Loucy (cell line): ENCODE results near the gene NUDT2.
"Not testable (repeated sequence)": the region's sequence is repeated elsewhere in the genome, so short reads cannot be mapped to it uniquely, and the experiment has no call there.

Source experiments
- H2AFZ ChIP-seq: fragments of 200-600 bp; sonication (generic); 2 replicates; pipeline ENCODE4 v1.6.0; 2016; ENCODE audit warnings: antibody characterized with exemption, mild to moderate bottlenecking, low read length, moderate library complexity
- H3F3A ChIP-seq: fragments of 200-600 bp; 2 replicates; pipeline ENCODE4 v1.6.0; 2016; ENCODE audit warnings: antibody characterized with exemption, low read depth, mild to moderate bottlenecking
- H3K27me3 ChIP-seq: fragments of 200-600 bp; sonication (generic); 2 replicates; pipeline ENCODE4 v1.6.1; 2014; ENCODE audit warnings: low read length, mild to moderate bottlenecking; ENCODE audit not compliant: insufficient read depth, poor library complexity, severe bottlenecking
- H3K36me3 ChIP-seq: fragments of 200-600 bp; sonication (generic); 2 replicates; pipeline ENCODE4 v1.6.1; 2016; ENCODE audit warnings: low read length; ENCODE audit not compliant: insufficient read depth
- H3K4me1 ChIP-seq: fragments of 200-600 bp; sonication (generic); 2 replicates; pipeline ENCODE4 v1.5.1; 2014; ENCODE audit warnings: low read length, mild to moderate bottlenecking; ENCODE audit not compliant: insufficient read depth, poor library complexity, severe bottlenecking
- H3K4me2 ChIP-seq: fragments of 200-600 bp; sonication (generic); 2 replicates; pipeline ENCODE4 v1.6.0; 2014; ENCODE audit warnings: antibody characterized with exemption, low read length, low read depth, mild to moderate bottlenecking; ENCODE audit not compliant: poor library complexity, severe bottlenecking
- H3K4me3 ChIP-seq: fragments of 200-600 bp; sonication (generic); 2 replicates; pipeline ENCODE4 v1.5.1; 2014; ENCODE audit warnings: low read length, mild to moderate bottlenecking, mixed read lengths; ENCODE audit not compliant: poor library complexity, severe bottlenecking
- H3K79me2 ChIP-seq: fragments of 200-600 bp; sonication (generic); 2 replicates; pipeline ENCODE4 v1.6.1; 2014; ENCODE audit warnings: low read length; ENCODE audit not compliant: insufficient read depth
- H3K9ac ChIP-seq: fragments of 200-600 bp; sonication (generic); 2 replicates; pipeline ENCODE4 v1.6.0; 2014; ENCODE audit warnings: mild to moderate bottlenecking, low read depth, low read length, moderate library complexity; ENCODE audit not compliant: poor library complexity, severe bottlenecking
- H3K9me2 ChIP-seq: fragments of 200-600 bp; sonication (generic); replicated peaks from 2 replicates; pipeline ENCODE4 v1.6.1; 2016; ENCODE audit warnings: low read depth, low read length, mixed read lengths
- H3K9me3 ChIP-seq: fragments of 200-600 bp; sonication (generic); 2 replicates; pipeline ENCODE4 v1.6.1; 2014; ENCODE audit warnings: mild to moderate bottlenecking, antibody characterized with exemption, low read length, low read depth; ENCODE audit not compliant: insufficient read depth
- H4K20me1 ChIP-seq: fragments of 200-600 bp; sonication (generic); 2 replicates; pipeline ENCODE4 v1.6.0; 2014; ENCODE audit warnings: antibody characterized with exemption, low read length, mild to moderate bottlenecking; ENCODE audit not compliant: insufficient read depth, poor library complexity, severe bottlenecking
- CTCF ChIP-seq: fragments of 200-600 bp; sonication (generic); conservative IDR thresholded peaks from 2 replicates; pipeline ENCODE4 v1.5.1; 2014; ENCODE audit warnings: mild to moderate bottlenecking, antibody characterized with exemption, low read length
- EZH2phosphoT487 ChIP-seq: fragments of 200-600 bp; IDR thresholded peaks from 2 replicates; pipeline ENCODE4 v1.6.1; 2018; ENCODE audit warnings: antibody characterized with exemption, mild to moderate bottlenecking, moderate library complexity, borderline replicate concordance

Gene NUDT2

DNA sequence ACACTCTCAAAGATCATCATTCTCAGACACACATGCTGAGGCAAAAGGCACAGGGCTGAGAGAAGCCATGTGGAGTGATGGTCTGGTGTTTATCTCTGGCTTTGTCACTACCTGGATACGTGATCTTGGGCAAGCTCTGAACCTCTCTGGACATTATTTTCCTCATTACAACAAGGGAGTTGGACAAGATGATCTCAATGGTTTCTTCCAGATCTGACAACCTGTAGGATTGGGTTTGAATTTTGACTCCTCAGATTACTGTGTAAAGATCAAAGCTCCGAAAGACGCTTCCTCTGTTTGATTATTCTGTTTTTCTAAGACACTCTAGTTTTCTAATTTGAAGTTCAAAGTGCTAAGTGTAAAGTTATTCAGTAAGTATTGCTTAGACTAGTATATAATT lies 20.0 kb downstream of the NUDT2 start:
- TF ChIP-seq CTCF (no peak), EZH2phosphoT487 (no peak)
- H4K20me1 ChIP-seq, result no peaks in the 10 kb centered on the region
- no peak overlapping the region for H2AFZ ChIP-seq

DNA sequence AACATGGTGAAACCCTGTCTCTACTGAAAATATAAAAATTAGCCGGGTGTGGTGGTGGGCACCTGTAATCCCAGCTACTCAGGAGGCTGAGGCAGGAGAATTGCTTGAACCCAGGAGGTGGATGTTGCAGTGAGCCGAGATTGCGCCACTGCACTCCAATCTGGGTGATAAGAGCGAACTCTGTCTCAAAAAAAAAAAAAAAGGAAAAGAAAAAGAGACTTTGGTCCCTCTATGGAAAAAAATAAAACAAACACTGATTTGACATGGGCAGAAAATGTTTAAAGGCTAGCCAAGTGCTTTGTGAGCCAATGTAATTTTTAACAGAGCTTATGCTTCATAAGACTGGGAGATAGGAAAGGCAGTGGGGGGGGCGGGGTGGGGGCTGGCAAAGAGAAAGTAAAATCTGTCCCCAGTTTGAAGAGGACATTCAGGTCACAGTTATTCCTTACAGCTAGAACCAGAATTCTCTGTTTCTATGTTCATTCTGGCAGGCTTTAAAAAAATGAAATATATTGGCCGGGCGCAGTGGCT lies 22.8 kb downstream of the NUDT2 start:
- H3K9ac ChIP-seq, H2AFZ ChIP-seq, H4K20me1 ChIP-seq, H3K4me2 ChIP-seq, H3K36me3 ChIP-seq, H3K4me1 ChIP-seq, H3K27me3 ChIP-seq, H3F3A ChIP-seq, H3K4me3 ChIP-seq, H3K79me2 ChIP-seq, H3K9me3 ChIP-seq, H3K9me2 ChIP-seq: not testable (repeated sequence)

More for the DNA sequence above, 20.0 kb downstream of the NUDT2 start:
- no peaks in the 10 kb centered on the region for H3K4me1 ChIP-seq
- no peak overlapping the region for H3K9ac ChIP-seq
- H3K79me2 ChIP-seq, result no peaks in the 10 kb centered on the region
- no peaks in the 10 kb centered on the region for H3K9me3 ChIP-seq
- no peaks in the 10 kb centered on the region for H3K9me2 ChIP-seq
- no peaks in the 10 kb centered on the region for H3K36me3 ChIP-seq
- H3K4me2 ChIP-seq, result no peak overlapping the region
- no peaks in the 10 kb centered on the region for H3F3A ChIP-seq
- no peaks in the 10 kb centered on the region for H3K27me3 ChIP-seq
- H3K4me3 ChIP-seq, result no peak overlapping the region

DNA sequence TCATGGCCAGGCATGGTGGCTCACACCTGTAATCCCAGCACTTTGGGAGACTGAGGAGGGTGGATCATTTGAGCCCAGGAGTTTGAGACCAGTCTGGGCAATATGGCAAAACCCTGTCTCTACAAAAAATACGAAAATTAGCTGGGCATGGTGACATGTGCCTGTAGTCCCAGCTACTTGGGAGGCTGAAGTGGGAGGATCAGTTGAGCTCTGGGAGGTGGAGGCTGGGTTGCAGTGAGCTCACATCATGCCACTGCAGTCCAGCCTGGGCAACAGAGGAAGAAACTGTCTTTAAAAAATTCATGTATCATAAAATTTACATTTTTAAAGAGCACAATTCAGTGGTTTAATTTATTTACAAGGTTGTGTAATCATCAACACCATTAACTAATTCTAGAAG lies 23.6 kb downstream of the NUDT2 start:
- H3K4me1 ChIP-seq, H3K4me3 ChIP-seq, H3K9me2 ChIP-seq, H3K9me3 ChIP-seq, H3K4me2 ChIP-seq, H3K36me3 ChIP-seq, H3K27me3 ChIP-seq, H3K9ac ChIP-seq, H3F3A ChIP-seq, H2AFZ ChIP-seq, H4K20me1 ChIP-seq, H3K79me2 ChIP-seq: not testable (repeated sequence)

DNA sequence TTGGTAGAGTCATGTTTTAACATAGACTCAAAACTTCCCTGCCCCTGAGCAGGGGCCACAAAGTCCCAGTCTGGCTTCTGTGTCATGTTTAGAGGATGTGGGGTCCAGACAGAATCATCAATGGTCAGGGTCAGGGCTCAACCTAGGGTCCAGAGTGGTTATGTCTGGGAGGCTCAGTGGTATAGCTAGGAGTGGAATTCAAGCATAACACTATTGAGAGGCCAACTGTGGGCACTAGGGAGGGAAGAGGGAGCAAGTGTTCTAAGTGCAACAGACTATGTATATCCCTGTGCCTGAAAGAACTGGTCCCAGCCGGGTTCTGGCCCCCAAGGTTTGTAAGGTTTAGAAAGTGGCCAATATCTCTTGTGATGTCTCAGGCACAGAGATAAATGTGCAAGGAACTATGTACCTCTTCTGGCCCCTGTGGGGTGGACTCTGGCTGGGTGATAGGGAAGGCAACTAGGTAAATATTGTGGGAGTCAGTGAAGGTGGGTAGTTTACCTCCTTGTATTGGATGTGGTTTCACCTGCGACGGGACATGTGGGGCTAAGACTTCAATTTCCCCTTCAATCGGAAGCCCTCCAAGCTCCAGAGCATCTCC lies 33.3 kb downstream of the NUDT2 start:
- no peaks in the 10 kb centered on the region for H3K36me3 ChIP-seq
- no peaks in the 10 kb centered on the region for H3K9me3 ChIP-seq
- no peaks in the 10 kb centered on the region for H4K20me1 ChIP-seq
- no peak overlapping the region for H3K9ac ChIP-seq
- no peaks in the 10 kb centered on the region for H3K79me2 ChIP-seq
- peaks cover 3% of the 10 kb centered on the region for H3K4me1 ChIP-seq
- H3K4me3 ChIP-seq, result no peak overlapping the region
- H3F3A ChIP-seq, result no peaks in the 10 kb centered on the region
- H3K27me3 ChIP-seq, result no peaks in the 10 kb centered on the region
- no peak overlapping the region for H3K4me2 ChIP-seq
- no peak for TF ChIP-seq EZH2phosphoT487
- TF ChIP-seq CTCF, result no peak
- H2AFZ ChIP-seq, result no peak overlapping the region
- no peaks in the 10 kb centered on the region for H3K9me2 ChIP-seq
